Ishikawa (cell line): Measurements from ENCODE around the gene PHYH.

Source experiments
- CREB1 ChIP-seq: IDR thresholded peaks from 2 replicates; pipeline ENCODE4 v1.6.1; 2012; ENCODE audit warnings: low read depth
- EGR1 ChIP-seq: IDR thresholded peaks from 2 replicates; pipeline ENCODE4 v1.6.1; 2012
- EP300 ChIP-seq: IDR thresholded peaks from 2 replicates; pipeline ENCODE4 v1.6.1; 2012; ENCODE audit warnings: borderline replicate concordance
- NFIC ChIP-seq: IDR thresholded peaks from 2 replicates; pipeline ENCODE4 v1.6.1; 2012
- RAD21 ChIP-seq: IDR thresholded peaks from 2 replicates; pipeline ENCODE4 v1.6.1; 2012; ENCODE audit warnings: low read depth
- REST ChIP-seq: IDR thresholded peaks from 2 replicates; pipeline ENCODE4 v1.6.1; 2012; ENCODE audit warnings: low read depth, mild to moderate bottlenecking
- TAF1 ChIP-seq: IDR thresholded peaks from 2 replicates; pipeline ENCODE4 v1.6.1; 2012; ENCODE audit warnings: low read depth, mild to moderate bottlenecking
- TCF12 ChIP-seq: IDR thresholded peaks from 2 replicates; pipeline ENCODE4 v1.6.1; 2012; ENCODE audit warnings: low read depth
- ZBTB7A ChIP-seq: IDR thresholded peaks from 2 replicates; pipeline ENCODE4 v1.6.1; 2012; ENCODE audit warnings: low read depth
- TF ChIP-seq, protein P1 (sequence below): IDR thresholded peaks from 2 replicates; pipeline ENCODE4 v1.6.1; 2012

- no peak for TF ChIP-seq TAF1
- no peak for TF ChIP-seq EGR1
- TF ChIP-seq REST, result no peak
- no peak for TF ChIP-seq EP300
- TF ChIP-seq RAD21, result peak; percentile 40; the same call in 1 of the 2 replicates
- no peak for TF ChIP-seq TCF12
- no peak for TF ChIP-seq NFIC
- TF ChIP-seq, protein P1, sequence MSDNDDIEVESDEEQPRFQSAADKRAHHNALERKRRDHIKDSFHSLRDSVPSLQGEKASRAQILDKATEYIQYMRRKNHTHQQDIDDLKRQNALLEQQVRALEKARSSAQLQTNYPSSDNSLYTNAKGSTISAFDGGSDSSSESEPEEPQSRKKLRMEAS, result no peak
- TF ChIP-seq CREB1, result no peak
- no peak for TF ChIP-seq ZBTB7A
These were observed 28.2 kb downstream of the PHYH start for GRCh38 chr10:13271552-13272163.
